OCI-LY3 (cell line): ENCODE measurements around the gene ZNF200.
A peak's percentile ranks its signal among the peaks of the same experiment; 100 is the strongest.

Experiments
- H2AFZ ChIP-seq: fragments of 200-600, 300-600 bp; shearing (Covaris generic); 2 replicates; pipeline ENCODE4 v1.6.0; 2014; ENCODE audit warnings: antibody characterized with exemption, low read depth, low read length
- H3K27ac ChIP-seq: fragments of 200-600, 300-600 bp; sonication (generic); 2 replicates; pipeline ENCODE4 v1.5.1; 2014; ENCODE audit warnings: mild to moderate bottlenecking, low read length, moderate library complexity, mixed read lengths
- H3K27me3 ChIP-seq: fragments of 200-600, 300-600 bp; sonication (generic); 2 replicates; pipeline ENCODE4 v1.6.1; 2014; ENCODE audit warnings: low read depth, low read length, mixed read lengths
- H3K36me3 ChIP-seq: fragments of 200-600, 300-600 bp; sonication (generic); replicated peaks from 2 replicates; pipeline ENCODE3; 2014; ENCODE audit warnings: low read depth, low read length, mixed read lengths
- H3K4me1 ChIP-seq: fragments of 300-600, 200-600 bp; sonication (generic); 2 replicates; pipeline ENCODE4 v1.6.1; 2014; ENCODE audit warnings: low read length, mixed read lengths
- H3K4me2 ChIP-seq: fragments of 200-600, 300-600 bp; sonication (generic); 2 replicates; pipeline ENCODE4 v1.6.1; 2014; ENCODE audit warnings: low read length, mixed read lengths
- H3K4me3 ChIP-seq: fragments of 300-600, 200-600 bp; sonication (generic); 2 replicates; pipeline ENCODE4 v1.5.1; 2014; ENCODE audit warnings: antibody characterized with exemption, mild to moderate bottlenecking, low read length, moderate library complexity
- H3K79me2 ChIP-seq: fragments of 300-600, 200-600 bp; shearing (Covaris generic); 2 replicates; pipeline ENCODE4 v1.6.1; 2014; ENCODE audit warnings: mild to moderate bottlenecking, low read length, mixed read lengths
- H3K9ac ChIP-seq: fragments of 300-600, 200-600 bp; shearing (Covaris generic); 2 replicates; pipeline ENCODE4 v1.6.0; 2014; ENCODE audit warnings: mild to moderate bottlenecking, low read length, moderate library complexity
- H3K9me3 ChIP-seq: fragments of 200-600, 300-600 bp; shearing (Covaris generic); 2 replicates; pipeline ENCODE4 v1.6.1; 2014; ENCODE audit warnings: low read length, mixed read lengths; ENCODE audit not compliant: insufficient read depth
- H4K20me1 ChIP-seq: fragments of 200-600, 300-600 bp; sonication (generic); 2 replicates; pipeline ENCODE4 v1.6.1; 2016; ENCODE audit warnings: low read length, mixed read lengths; ENCODE audit not compliant: insufficient read depth
- CTCF ChIP-seq: fragments of 200-600, 300-600 bp; sonication (generic); IDR thresholded peaks from 2 replicates; pipeline ENCODE4 v1.5.1; 2014; ENCODE audit warnings: antibody characterized with exemption, low read length, low read depth
- EZH2phosphoT487 ChIP-seq: fragments of 200-600 bp; shearing (Covaris generic); IDR thresholded peaks from 2 replicates; pipeline ENCODE4 v1.6.1; 2018; ENCODE audit warnings: antibody characterized with exemption, mixed run types, low read depth

Gene ZNF200, protein sequence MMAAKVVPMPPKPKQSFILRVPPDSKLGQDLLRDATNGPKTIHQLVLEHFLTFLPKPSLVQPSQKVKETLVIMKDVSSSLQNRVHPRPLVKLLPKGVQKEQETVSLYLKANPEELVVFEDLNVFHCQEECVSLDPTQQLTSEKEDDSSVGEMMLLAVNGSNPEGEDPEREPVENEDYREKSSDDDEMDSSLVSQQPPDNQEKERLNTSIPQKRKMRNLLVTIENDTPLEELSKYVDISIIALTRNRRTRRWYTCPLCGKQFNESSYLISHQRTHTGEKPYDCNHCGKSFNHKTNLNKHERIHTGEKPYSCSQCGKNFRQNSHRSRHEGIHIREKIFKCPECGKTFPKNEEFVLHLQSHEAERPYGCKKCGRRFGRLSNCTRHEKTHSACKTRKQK

GRCh38 chr16:3234857-3235561 lies at the start of gene ZNF200:
ZNF200 (minus strand) TSS chr16:3235158; CDS start chr16:3233755, 1,403 bp downstream.
- peaks cover 39% of the 10 kb centered on the region for H3K36me3 ChIP-seq
- peaks cover 25% of the 10 kb centered on the region for H3K79me2 ChIP-seq
- peak within 1 kb of the TSS; percentile 84 for H3K27ac ChIP-seq
- H3K27me3 ChIP-seq = peaks cover 2% of the 10 kb centered on the region; the same call in 1 of the 2 replicates
- H3K4me1 ChIP-seq = peaks cover 14% of the 10 kb centered on the region
- no peaks in the 10 kb centered on the region for H3K9me3 ChIP-seq
- H2AFZ ChIP-seq = peak within 1 kb of the TSS; percentile 95; the same call in 1 of the 2 replicates
- peak within 1 kb of the TSS; percentile 90 for H3K4me3 ChIP-seq
- H3K4me2 ChIP-seq = peak within 1 kb of the TSS; percentile 93
- H4K20me1 ChIP-seq = no peaks in the 10 kb centered on the region
- H3K9ac ChIP-seq = peak within 1 kb of the TSS; percentile 81
- TF ChIP-seq CTCF = no peak
- TF ChIP-seq EZH2phosphoT487 = no peak

- Histone ChIP-seq H3K27ac (peak overlapping the region; percentile 94), H3K4me2 (peak overlapping the region; percentile 95), H4K20me1 (no peaks in the 10 kb centered on the region), H3K36me3 (peaks cover 46% of the 10 kb centered on the region), H3K79me2 (peaks cover 51% of the 10 kb centered on the region), H3K9ac (peak overlapping the region; percentile 99), H3K4me3 (peak overlapping the region; percentile 95), H3K9me3 (peaks cover 8% of the 10 kb centered on the region; the same call in 1 of the 2 replicates), H3K4me1 (peaks cover 16% of the 10 kb centered on the region), H2AFZ (no peak overlapping the region), H3K27me3 (no peaks in the 10 kb centered on the region)
- TF ChIP-seq EZH2phosphoT487 (no peak), CTCF (no peak)
These were observed 48.8 kb upstream of the ZNF200 start for GRCh38 chr16:3283543-3284447.

GRCh38 chr16:3282730-3283542 lies 48.0 kb upstream of the ZNF200 start, which contains the start of gene ZNF263:
ZNF263 (plus strand) TSS chr16:3283491; CDS start chr16:3283819, 328 bp downstream.
- Histone ChIP-seq H3K27ac (peak within 1 kb of the TSS; percentile 94), H3K4me2 (peak within 1 kb of the TSS; percentile 96), H3K79me2 (peaks cover 44% of the 10 kb centered on the region), H4K20me1 (no peaks in the 10 kb centered on the region), H3K36me3 (peaks cover 38% of the 10 kb centered on the region), H3K4me3 (peak within 1 kb of the TSS; percentile 95), H3K9me3 (peaks cover 3% of the 10 kb centered on the region; the same call in 1 of the 2 replicates), H2AFZ (peak within 1 kb of the TSS; percentile 92), H3K9ac (peak within 1 kb of the TSS; percentile 99), H3K27me3 (no peaks in the 10 kb centered on the region), H3K4me1 (peaks cover 16% of the 10 kb centered on the region)
- TF ChIP-seq CTCF (no peak), EZH2phosphoT487 (no peak)
